Measurements from ENCODE around the gene PRKAR2A.

DNA sequence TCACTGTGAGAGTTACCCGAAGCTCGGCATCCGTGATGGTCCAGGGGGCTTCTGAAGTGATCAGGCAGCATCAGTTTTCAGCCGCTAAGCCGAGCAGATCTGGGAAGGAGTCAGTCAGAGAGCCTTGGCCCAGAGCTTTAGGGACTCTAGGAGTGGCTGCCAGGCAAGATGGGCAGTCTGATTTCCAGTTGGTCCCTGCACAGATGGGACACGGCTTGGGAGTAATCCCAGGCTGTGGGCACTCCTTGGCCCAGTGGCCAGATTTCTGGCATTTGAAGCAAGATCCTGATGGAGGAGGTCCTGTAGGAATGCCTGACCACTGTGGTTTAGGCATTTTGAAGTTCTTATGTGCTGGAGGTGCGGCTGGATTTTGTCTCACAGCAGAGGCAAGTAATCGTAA is 120.2 kb downstream of the PRKAR2A start:
- TF ChIP-seq, protein P1, sequence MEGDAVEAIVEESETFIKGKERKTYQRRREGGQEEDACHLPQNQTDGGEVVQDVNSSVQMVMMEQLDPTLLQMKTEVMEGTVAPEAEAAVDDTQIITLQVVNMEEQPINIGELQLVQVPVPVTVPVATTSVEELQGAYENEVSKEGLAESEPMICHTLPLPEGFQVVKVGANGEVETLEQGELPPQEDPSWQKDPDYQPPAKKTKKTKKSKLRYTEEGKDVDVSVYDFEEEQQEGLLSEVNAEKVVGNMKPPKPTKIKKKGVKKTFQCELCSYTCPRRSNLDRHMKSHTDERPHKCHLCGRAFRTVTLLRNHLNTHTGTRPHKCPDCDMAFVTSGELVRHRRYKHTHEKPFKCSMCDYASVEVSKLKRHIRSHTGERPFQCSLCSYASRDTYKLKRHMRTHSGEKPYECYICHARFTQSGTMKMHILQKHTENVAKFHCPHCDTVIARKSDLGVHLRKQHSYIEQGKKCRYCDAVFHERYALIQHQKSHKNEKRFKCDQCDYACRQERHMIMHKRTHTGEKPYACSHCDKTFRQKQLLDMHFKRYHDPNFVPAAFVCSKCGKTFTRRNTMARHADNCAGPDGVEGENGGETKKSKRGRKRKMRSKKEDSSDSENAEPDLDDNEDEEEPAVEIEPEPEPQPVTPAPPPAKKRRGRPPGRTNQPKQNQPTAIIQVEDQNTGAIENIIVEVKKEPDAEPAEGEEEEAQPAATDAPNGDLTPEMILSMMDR (IDR thresholded peaks at IDR 0.05), result no peak
- TF ChIP-seq POLR2A (IDR thresholded peaks at IDR 0.05), result no peak

Measured in upper lobe of left lung (tissue), 4 donors.